Astrocyte of the spinal cord (primary cell): ENCODE results near the gene ACSM5.
"Not testable (repeated sequence)": the region's sequence is repeated elsewhere in the genome, so short reads cannot be mapped to it uniquely, and the experiment has no call there.

ENCODE experiments used
- DNase-seq: peaks from one replicate; pipeline ENCODE4 v3.0.0; 2011; ENCODE audit warnings: low read depth, low spot score
- H3K4me3 ChIP-seq: 2 replicates; pipeline ENCODE4 v1.5.1; 2011; ENCODE audit warnings: low read depth, mild to moderate bottlenecking, low read length, moderate library complexity
- CTCF ChIP-seq: IDR thresholded peaks from 2 replicates; pipeline ENCODE4 v1.5.1; 2012; ENCODE audit warnings: low read depth, mild to moderate bottlenecking, low read length, inconsistent platforms
- in situ Hi-C: cut with HindIII; loops from 2 replicates; pipeline ENCODE4 v1.10.0; 2017; ENCODE audit warnings: low sequenced_read_pairs

Gene ACSM5

GRCh38 chr16:20430948-20431347 is 21.6 kb downstream of the ACSM5 start:
- TF ChIP-seq CTCF: no peak
- in situ Hi-C loops: no loop called here
- no peak overlapping the region for H3K4me3 ChIP-seq
- no peak for DNase-seq

GRCh38 chr16:20438950-20439349 is 29.6 kb downstream of the ACSM5 start:
- H3K4me3 ChIP-seq, DNase-seq, in situ Hi-C loops: not testable (repeated sequence)

GRCh38 chr16:20439820-20440231 is 30.5 kb downstream of the ACSM5 start:
- in situ Hi-C loops, DNase-seq: not testable (repeated sequence)

GRCh38 chr16:20440731-20441130 is 31.4 kb downstream of the ACSM5 start:
- DNase-seq, in situ Hi-C loops, H3K4me3 ChIP-seq: not testable (repeated sequence)

More at GRCh38 chr16:20439820-20440231, 30.5 kb downstream of the ACSM5 start:
- not testable (repeated sequence) for H3K4me3 ChIP-seq

- DNase-seq: no peak
- no peak for TF ChIP-seq CTCF
- in situ Hi-C loops: no loop called here
- no peak overlapping the region for H3K4me3 ChIP-seq
These were observed 31.9 kb downstream of the ACSM5 start for GRCh38 chr16:20441191-20441590.

GRCh38 chr16:20441859-20442258 is 32.5 kb downstream of the ACSM5 start:
- in situ Hi-C loops, DNase-seq, H3K4me3 ChIP-seq: not testable (repeated sequence)

- in situ Hi-C loops, DNase-seq, H3K4me3 ChIP-seq: not testable (repeated sequence)
These were observed 37.5 kb downstream of the ACSM5 start for GRCh38 chr16:20446652-20447393.

- in situ Hi-C loops, H3K4me3 ChIP-seq, DNase-seq: not testable (repeated sequence)
These were observed 42.0 kb downstream of the ACSM5 start, which contains the start of gene ACSM2A for GRCh38 chr16:20451364-20451763. TSS of gene ACSM2A (plus strand) at chr16:20451521. CDS start at chr16:20460115, 8,594 bp downstream.

GRCh38 chr16:20453633-20454032 is 44.3 kb downstream of the ACSM5 start:
- in situ Hi-C loops, DNase-seq, H3K4me3 ChIP-seq: not testable (repeated sequence)

- in situ Hi-C loops, DNase-seq: not testable (repeated sequence)
These were observed 49.9 kb downstream of the ACSM5 start for GRCh38 chr16:20459227-20459626.

GRCh38 chr16:20460313-20460712 is 51.0 kb downstream of the ACSM5 start:
- in situ Hi-C loops, DNase-seq: not testable (repeated sequence)

More at GRCh38 chr16:20459227-20459626, 49.9 kb downstream of the ACSM5 start:
- H3K4me3 ChIP-seq: not testable (repeated sequence)

GRCh38 chr16:20468954-20469353 is 59.6 kb downstream of the ACSM5 start:
- in situ Hi-C loops, H3K4me3 ChIP-seq, DNase-seq: not testable (repeated sequence)

More at GRCh38 chr16:20460313-20460712, 51.0 kb downstream of the ACSM5 start:
- not testable (repeated sequence) for H3K4me3 ChIP-seq

GRCh38 chr16:20469930-20470329 is 60.6 kb downstream of the ACSM5 start:
- in situ Hi-C loops, H3K4me3 ChIP-seq, DNase-seq: not testable (repeated sequence)

GRCh38 chr16:20470732-20471131 is 61.4 kb downstream of the ACSM5 start:
- DNase-seq, in situ Hi-C loops, H3K4me3 ChIP-seq: not testable (repeated sequence)

GRCh38 chr16:20477188-20477744 is 67.9 kb downstream of the ACSM5 start:
- DNase-seq, H3K4me3 ChIP-seq, in situ Hi-C loops: not testable (repeated sequence)
